A549 (cell line): Measurements from ENCODE around the gene LAGE3.

Experiments used
- CBX8 ChIP-seq: fragments of 200-600 bp; sonication (generic); IDR thresholded peaks from 2 replicates; pipeline ENCODE4 v1.6.1; 2016
- CTCF ChIP-seq: fragments of >200 bp; sonication (Bioruptor Twin); formaldehyde crosslinking; IDR thresholded peaks from 3 replicates; pipeline ENCODE4 v1.5.1; 2016
- EHF ChIP-seq: fragments of 250-450 bp; sonication (Bioruptor Pico); IDR thresholded peaks from 2 replicates; pipeline ENCODE4 v1.5.0; 2020; ENCODE audit warnings: mild to moderate bottlenecking
- EP300 ChIP-seq, 2 experiments: fragments of >200 bp; sonication (Bioruptor Twin); formaldehyde crosslinking; IDR thresholded peaks; 2 replicates in 1 of 2; 3 replicates in 1 of 2; pipeline ENCODE4 v1.6.1; 2016 to 2017
- HDAC2 ChIP-seq: fragments of 200-600 bp; sonication (generic); IDR thresholded peaks from 2 replicates; pipeline ENCODE4 v1.6.1; 2016
- HMGXB4 ChIP-seq: fragments of 250-450 bp; sonication (Bioruptor Pico); IDR thresholded peaks from 2 replicates; pipeline ENCODE4 v1.5.0; 2021; ENCODE audit warnings: mild to moderate bottlenecking, moderate library complexity, borderline replicate concordance
- JUNB ChIP-seq: fragments of >200 bp; sonication (Bioruptor Twin); formaldehyde crosslinking; IDR thresholded peaks from 2 replicates; pipeline ENCODE4 v1.6.1; 2016
- KDM1A ChIP-seq: fragments of 200-600 bp; sonication (generic); IDR thresholded peaks from 2 replicates; pipeline ENCODE4 v1.6.1; 2016; ENCODE audit warnings: low read depth, mild to moderate bottlenecking
- POLR2A ChIP-seq: IDR thresholded peaks from 2 replicates; pipeline ENCODE4 v1.6.1; 2012; ENCODE audit warnings: mild to moderate bottlenecking, low read length
- RFX5 ChIP-seq: fragments of 450-650 bp; IDR thresholded peaks from 2 replicates; pipeline ENCODE4 v1.7.1; 2014; ENCODE audit warnings: antibody characterized with exemption, mild to moderate bottlenecking, moderate library complexity
- SMC3 ChIP-seq: fragments of >200 bp; sonication (Bioruptor Twin); formaldehyde crosslinking; IDR thresholded peaks from 3 replicates; pipeline ENCODE4 v1.6.1; 2018; ENCODE audit warnings: inconsistent platforms
- SREBF2 ChIP-seq: fragments of 450-650 bp; IDR thresholded peaks from 2 replicates; pipeline ENCODE4 v1.6.1; 2014; ENCODE audit warnings: mild to moderate bottlenecking, moderate library complexity
- TP53 ChIP-seq: fragments of 250-450 bp; sonication (Bioruptor Pico); IDR thresholded peaks from 2 replicates; pipeline ENCODE4 v1.5.0; 2021; ENCODE audit warnings: mild to moderate bottlenecking, moderate library complexity
- TF ChIP-seq, protein P1 (sequence below): fragments of 450-650 bp; IDR thresholded peaks from 2 replicates; pipeline ENCODE4 v1.6.1; 2014; ENCODE audit warnings: antibody characterized with exemption

- TF ChIP-seq CTCF (no peak), EHF (CRISPR knock-in tag) (no peak), SREBF2 (no peak), POLR2A (no peak), HMGXB4 (CRISPR knock-in tag) (no peak), KDM1A (no peak), SMC3 (no peak), TP53 (no peak), JUNB (no peak), EP300 (IDR thresholded peaks at IDR 0.05) (no peak), CBX8 (no peak), HDAC2 (no peak), RFX5 (no peak)
- TF ChIP-seq, protein P1, sequence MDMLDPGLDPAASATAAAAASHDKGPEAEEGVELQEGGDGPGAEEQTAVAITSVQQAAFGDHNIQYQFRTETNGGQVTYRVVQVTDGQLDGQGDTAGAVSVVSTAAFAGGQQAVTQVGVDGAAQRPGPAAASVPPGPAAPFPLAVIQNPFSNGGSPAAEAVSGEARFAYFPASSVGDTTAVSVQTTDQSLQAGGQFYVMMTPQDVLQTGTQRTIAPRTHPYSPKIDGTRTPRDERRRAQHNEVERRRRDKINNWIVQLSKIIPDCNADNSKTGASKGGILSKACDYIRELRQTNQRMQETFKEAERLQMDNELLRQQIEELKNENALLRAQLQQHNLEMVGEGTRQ, result no peak
These were observed 19.2 kb downstream of the LAGE3 start for GRCh38 chrX:154459832-154460231.
